ENCODE results near the gene UBR7.

DNA sequence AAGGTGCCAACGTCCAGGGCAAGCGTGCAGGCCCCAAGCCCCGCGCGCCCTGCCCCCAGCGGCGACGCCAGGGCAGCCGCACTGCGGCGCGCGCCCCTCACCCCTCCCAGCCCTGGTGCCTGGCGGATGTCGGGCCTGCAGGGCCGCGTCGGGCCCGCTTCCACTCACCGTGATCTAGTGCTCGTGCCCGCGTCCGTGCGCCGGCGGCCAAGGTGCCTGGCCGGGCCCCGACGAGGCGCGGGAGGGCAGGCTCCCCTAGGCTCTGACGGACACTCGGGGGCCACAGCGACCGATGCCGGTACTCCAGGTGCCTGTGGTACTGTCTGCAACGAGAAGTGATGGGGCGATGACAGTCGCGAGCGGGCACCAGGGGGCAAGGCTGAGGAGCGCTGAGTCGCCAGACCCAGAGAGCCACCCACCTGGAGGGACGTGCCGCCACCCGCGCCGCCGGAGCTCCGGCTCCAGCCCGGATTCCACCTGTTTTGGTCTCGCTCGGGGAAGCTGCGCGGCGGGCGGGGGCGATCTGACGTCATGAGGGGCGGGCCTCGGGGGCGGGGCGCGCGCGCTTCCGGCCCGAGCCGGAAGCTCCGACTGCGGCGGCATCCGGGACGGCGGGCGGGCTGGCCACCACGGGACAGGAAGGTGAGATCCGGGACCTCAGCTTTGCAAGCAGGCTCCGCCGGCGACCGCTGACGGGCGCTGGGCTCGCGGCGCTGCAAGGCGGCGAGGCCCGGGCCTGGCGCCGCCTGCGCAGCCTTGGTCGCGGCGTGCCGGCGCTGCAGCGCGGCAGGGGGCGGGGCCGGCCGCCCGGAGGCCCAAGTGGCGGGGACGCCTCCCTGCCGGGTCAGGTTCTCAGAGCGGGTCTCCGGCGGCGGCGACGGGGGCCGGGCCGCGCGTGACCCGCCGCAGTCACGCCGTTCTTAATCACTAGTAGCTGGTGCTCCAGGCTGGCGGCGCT is 22.4 kb upstream of the UBR7 start, which contains the start of the genes LYSET and MOAP1:
- TF ChIP-seq CTCF (conservative IDR thresholded peaks at IDR 0.05; ENCODE audit: low read length) (peak; percentile 64), EZH2phosphoT487 (IDR thresholded peaks at IDR 0.05; ENCODE audit: borderline replicate concordance, low read depth, low read length) (no peak)
